Ectodermal cell (in vitro differentiated cells): ENCODE results near the gene SYNJ2.

ENCODE experiments used
- H3K27ac ChIP-seq: 2 replicates; pipeline ENCODE4 v1.7.0; 2013; ENCODE audit warnings: mild to moderate bottlenecking, low read depth, low read length; ENCODE audit not compliant: insufficient read depth, poor library complexity, severe bottlenecking
- H3K27me3 ChIP-seq: 2 replicates; pipeline ENCODE4 v1.7.0; 2013; ENCODE audit warnings: mild to moderate bottlenecking, low read length; ENCODE audit not compliant: insufficient read depth, control insufficient read depth, poor library complexity, severe bottlenecking
- H3K36me3 ChIP-seq: one replicate; pipeline ENCODE4 v1.7.0; 2013; ENCODE audit warnings: low read length; ENCODE audit not compliant: control insufficient read depth, insufficient read depth
- H3K4me1 ChIP-seq: one replicate; pipeline ENCODE4 v1.7.0; 2013; ENCODE audit warnings: low read length; ENCODE audit not compliant: control insufficient read depth, insufficient read depth
- H3K4me3 ChIP-seq: 2 replicates; pipeline ENCODE4 v1.7.0; 2013; ENCODE audit warnings: low read depth, low read length, control low read depth; ENCODE audit not compliant: insufficient read depth
- H3K9me3 ChIP-seq: 2 replicates; pipeline ENCODE4 v1.7.0; 2013; ENCODE audit warnings: mild to moderate bottlenecking, low read length, moderate library complexity; ENCODE audit not compliant: control insufficient read depth
- WGBS, 2 experiments: methylation state at CpG; one replicate each; pipeline ENCODE4 v1.1.7; 2013; ENCODE audit warnings: missing lambda C conversion rate in 2 of 2; 5-methylcytosine and 5-hydroxymethylcytosine counted together

The SYNJ2 gene

GRCh38 chr6:157989541-157990289 lies 8.1 kb downstream of the SYNJ2 start:
- no peaks in the 10 kb centered on the region for H3K36me3 ChIP-seq
- 85% methylated on average over 22 of the region's 22 CpGs for WGBS, 2 experiments
- H3K27ac ChIP-seq: no peak overlapping the region
- H3K9me3 ChIP-seq: no peaks in the 10 kb centered on the region
- H3K4me1 ChIP-seq: peaks cover 20% of the 10 kb centered on the region
- H3K27me3 ChIP-seq: no peaks in the 10 kb centered on the region
- no peak overlapping the region for H3K4me3 ChIP-seq

GRCh38 chr6:157990321-157991066 lies 8.8 kb downstream of the SYNJ2 start:
- 87 to 90% methylated on average over 15 of the region's 15 CpGs for WGBS, 2 experiments
- Histone ChIP-seq H3K27me3 (no peaks in the 10 kb centered on the region), H3K4me1 (peaks cover 14% of the 10 kb centered on the region), H3K36me3 (no peaks in the 10 kb centered on the region), H3K9me3 (no peaks in the 10 kb centered on the region), H3K27ac (no peak overlapping the region), H3K4me3 (no peak overlapping the region)

- WGBS, 2 experiments: 92 to 95% methylated on average over 11 of the region's 11 CpGs
- H3K4me1 ChIP-seq: peaks cover 8% of the 10 kb centered on the region
- no peak overlapping the region for H3K4me3 ChIP-seq
- no peaks in the 10 kb centered on the region for H3K36me3 ChIP-seq
- H3K27me3 ChIP-seq: no peaks in the 10 kb centered on the region
- H3K27ac ChIP-seq: no peak overlapping the region
- H3K9me3 ChIP-seq: no peaks in the 10 kb centered on the region
Measured at GRCh38 chr6:157991067-157991432, 9.4 kb downstream of the SYNJ2 start.

- H3K27ac ChIP-seq: no peak overlapping the region
- 94 to 100% methylated on average over 2 of the region's 3 CpGs for WGBS, 2 experiments
- H3K36me3 ChIP-seq: no peaks in the 10 kb centered on the region
- no peaks in the 10 kb centered on the region for H3K27me3 ChIP-seq
- H3K9me3 ChIP-seq: no peaks in the 10 kb centered on the region
- H3K4me3 ChIP-seq: no peak overlapping the region
- peaks cover 7% of the 10 kb centered on the region for H3K4me1 ChIP-seq
Measured at GRCh38 chr6:157993076-157993475, 11.4 kb downstream of the SYNJ2 start.

GRCh38 chr6:157994125-157994795 lies 12.6 kb downstream of the SYNJ2 start:
- Histone ChIP-seq H3K27me3 (no peaks in the 10 kb centered on the region), H3K9me3 (no peaks in the 10 kb centered on the region), H3K36me3 (no peaks in the 10 kb centered on the region), H3K4me1 (peaks cover 7% of the 10 kb centered on the region), H3K4me3 (no peak overlapping the region), H3K27ac (no peak overlapping the region)
- WGBS, 2 experiments: 89 to 91% methylated on average over 7 of the region's 7 CpGs

GRCh38 chr6:157995458-157995857 lies 13.8 kb downstream of the SYNJ2 start:
- no peaks in the 10 kb centered on the region for H3K4me1 ChIP-seq
- no peaks in the 10 kb centered on the region for H3K9me3 ChIP-seq
- WGBS, 2 experiments: 95% methylated on average over 10 to 12 of the region's 12 CpGs
- H3K27ac ChIP-seq: no peak overlapping the region
- H3K27me3 ChIP-seq: no peaks in the 10 kb centered on the region
- H3K36me3 ChIP-seq: no peaks in the 10 kb centered on the region
- H3K4me3 ChIP-seq: no peak overlapping the region

GRCh38 chr6:157996201-157996712 lies 14.6 kb downstream of the SYNJ2 start:
- H3K27ac ChIP-seq: no peak overlapping the region
- no peaks in the 10 kb centered on the region for H3K27me3 ChIP-seq
- H3K4me1 ChIP-seq: no peaks in the 10 kb centered on the region
- no peaks in the 10 kb centered on the region for H3K9me3 ChIP-seq
- 87 to 88% methylated on average over 7 of the region's 7 CpGs for WGBS, 2 experiments
- no peaks in the 10 kb centered on the region for H3K36me3 ChIP-seq
- no peak overlapping the region for H3K4me3 ChIP-seq

- Histone ChIP-seq H3K4me3 (no peak overlapping the region), H3K4me1 (no peaks in the 10 kb centered on the region), H3K9me3 (no peaks in the 10 kb centered on the region), H3K36me3 (no peaks in the 10 kb centered on the region), H3K27me3 (no peaks in the 10 kb centered on the region), H3K27ac (no peak overlapping the region)
- 90 to 91% methylated on average over 14 to 15 of the region's 15 CpGs for WGBS, 2 experiments
Measured at GRCh38 chr6:157996918-157997702, 15.4 kb downstream of the SYNJ2 start.

- 79 to 85% methylated on average over 6 of the region's 6 CpGs for WGBS, 2 experiments
- H3K4me3 ChIP-seq: no peak overlapping the region
- no peaks in the 10 kb centered on the region for H3K36me3 ChIP-seq
- H3K9me3 ChIP-seq: no peaks in the 10 kb centered on the region
- no peaks in the 10 kb centered on the region for H3K27me3 ChIP-seq
- no peaks in the 10 kb centered on the region for H3K4me1 ChIP-seq
- H3K27ac ChIP-seq: no peak overlapping the region
Measured at GRCh38 chr6:157997893-157998608, 16.4 kb downstream of the SYNJ2 start.
